ENCODE results near the gene NCOA6.

DNA sequence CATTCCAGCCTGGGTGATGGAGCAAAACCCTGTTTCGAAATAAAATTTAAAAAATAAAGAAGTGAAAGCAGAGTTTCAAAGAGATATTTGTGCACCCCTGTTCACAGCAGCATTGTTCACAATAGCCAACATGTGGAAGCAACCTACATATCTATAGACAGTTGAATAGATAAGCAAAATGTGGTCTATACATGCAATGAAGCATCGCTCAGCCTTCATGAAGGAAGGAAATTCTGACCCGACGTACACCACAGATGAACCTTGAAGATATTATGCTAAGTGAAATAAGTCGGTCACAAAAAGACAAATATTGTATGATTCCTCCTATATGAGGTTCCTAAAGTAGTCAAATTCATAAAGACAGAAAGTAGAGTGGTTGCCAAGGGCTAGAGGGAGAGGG, 6.5 kb upstream of the NCOA6 start:
- TF ChIP-seq, protein P1, sequence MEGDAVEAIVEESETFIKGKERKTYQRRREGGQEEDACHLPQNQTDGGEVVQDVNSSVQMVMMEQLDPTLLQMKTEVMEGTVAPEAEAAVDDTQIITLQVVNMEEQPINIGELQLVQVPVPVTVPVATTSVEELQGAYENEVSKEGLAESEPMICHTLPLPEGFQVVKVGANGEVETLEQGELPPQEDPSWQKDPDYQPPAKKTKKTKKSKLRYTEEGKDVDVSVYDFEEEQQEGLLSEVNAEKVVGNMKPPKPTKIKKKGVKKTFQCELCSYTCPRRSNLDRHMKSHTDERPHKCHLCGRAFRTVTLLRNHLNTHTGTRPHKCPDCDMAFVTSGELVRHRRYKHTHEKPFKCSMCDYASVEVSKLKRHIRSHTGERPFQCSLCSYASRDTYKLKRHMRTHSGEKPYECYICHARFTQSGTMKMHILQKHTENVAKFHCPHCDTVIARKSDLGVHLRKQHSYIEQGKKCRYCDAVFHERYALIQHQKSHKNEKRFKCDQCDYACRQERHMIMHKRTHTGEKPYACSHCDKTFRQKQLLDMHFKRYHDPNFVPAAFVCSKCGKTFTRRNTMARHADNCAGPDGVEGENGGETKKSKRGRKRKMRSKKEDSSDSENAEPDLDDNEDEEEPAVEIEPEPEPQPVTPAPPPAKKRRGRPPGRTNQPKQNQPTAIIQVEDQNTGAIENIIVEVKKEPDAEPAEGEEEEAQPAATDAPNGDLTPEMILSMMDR (IDR thresholded peaks at IDR 0.05): no peak
- no peak for TF ChIP-seq POLR2A (IDR thresholded peaks at IDR 0.05)

Data from uterus (tissue), 2 donors.